Motor neuron (in vitro differentiated cells): ENCODE measurements around the gene G0S2. TPM values are rescaled to one million over a fixed set of nuclear protein-coding genes. Genes with fewer than 3 reads are reported as not detected.

Source experiments
- ATAC-seq, 8 experiments: fragments of 200-7000 bp; cut with Tn5 transposase; replicated peaks in 6 of 8; 2 replicates each; pipeline ENCODE4 v1.8.0; 2021; ENCODE audit warnings: mild to moderate bottlenecking in 8 of 8, moderate library complexity in 8 of 8
- H3K27ac ChIP-seq, 2 donors: fragments of 250-450 bp; sonication (Bioruptor Pico); 2 replicates each; pipeline ENCODE4 v1.9.0; 2021; ENCODE audit warnings: antibody characterized with exemption in 2 of 2, mild to moderate bottlenecking in 2 of 2, moderate library complexity in 1 of 2
- H3K4me1 ChIP-seq, 2 donors: fragments of 250-450 bp; sonication (Bioruptor Pico); replicated peaks in 1 of 2; 2 replicates each; pipeline ENCODE4 v1.6.1; 2021; ENCODE audit warnings: antibody characterized with exemption in 2 of 2, mild to moderate bottlenecking in 2 of 2, moderate library complexity in 1 of 2
- H3K4me3 ChIP-seq, 5 donors: fragments of 250-450 bp; sonication (Bioruptor Pico); 2 replicates each; pipeline ENCODE4 v1.9.0; 2021; ENCODE audit warnings: antibody characterized with exemption in 5 of 5, mild to moderate bottlenecking in 5 of 5, moderate library complexity in 4 of 5
- WGBS, 10 experiments: fragments of 450-650 bp; shearing (Covaris generic); methylation state at CpG; one replicate each; pipeline ENCODE4 v1.0.0; 2022; 5-methylcytosine and 5-hydroxymethylcytosine counted together
- in situ Hi-C, 9 experiments: fragments of 400-800 bp; cut with MboI; loops; one replicate each; pipeline ENCODE4 v1.15.0; 2021; ENCODE audit warnings: low sequenced_read_pairs in 9 of 9, low pct_unique_long_range_greater_than_20kb in 2 of 9; ENCODE audit not compliant: unreplicated experiment in 9 of 9
- total RNA-seq, 8 experiments: library from RNA; unstranded; fragments of 300-600 nt; gene quantifications; 2 replicates each; pipeline versions ENCODE4 v1.2.3 to v1.2.4, GENCODE V29; 2022

Gene G0S2, protein sequence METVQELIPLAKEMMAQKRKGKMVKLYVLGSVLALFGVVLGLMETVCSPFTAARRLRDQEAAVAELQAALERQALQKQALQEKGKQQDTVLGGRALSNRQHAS
- 100 to 1,000 TPM in 1 of 8 experiments, 10 to 100 TPM in 5, 1 to 10 TPM in 2; 4.1 to 865 (median 21.4) TPM for total RNA-seq

DNA sequence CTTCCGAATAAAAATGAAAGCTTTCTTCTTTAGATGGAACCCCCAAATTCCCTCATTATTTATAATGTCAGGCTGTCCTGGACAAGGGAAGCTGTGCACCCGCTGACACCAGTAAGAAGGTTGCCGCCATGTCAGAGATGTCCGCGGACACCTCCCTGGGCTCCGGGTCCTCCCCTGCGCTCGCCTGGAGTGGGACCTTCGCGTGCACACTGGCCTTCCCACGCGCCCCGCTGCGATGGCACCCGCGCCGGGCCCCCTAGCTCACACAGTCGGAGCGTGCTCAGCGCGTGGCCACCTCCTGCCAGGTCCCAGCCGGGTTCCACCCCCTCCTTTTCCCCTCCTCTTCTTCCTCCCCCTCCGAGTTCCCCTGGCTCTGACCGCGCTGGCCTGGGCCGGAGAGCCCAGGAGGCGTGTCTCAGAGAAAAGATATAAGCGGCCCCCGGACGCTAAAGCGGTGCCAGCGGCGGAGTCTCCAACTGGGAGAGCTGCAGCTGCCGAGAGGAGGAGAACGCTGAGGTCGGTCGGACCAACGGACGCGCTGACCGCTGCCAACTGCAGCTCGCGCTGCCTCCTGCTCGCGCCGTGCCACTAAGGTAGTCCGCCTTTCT, at the start of gene G0S2:
Gene G0S2, plus strand, starts transcription at position 456 of the 608 bp plus-strand sequence. CDS start 273 bp downstream, outside the sequence.
- ATAC-seq, result peak; percentile 74 to 94 (median 88)
- 0 to 14% (median 10%) methylated on average over 1 to 26 of the region's 47 CpGs; no CpG with 5 or more reads in 3 of the 10 experiments for WGBS, 10 experiments
- in situ Hi-C loops, result loop anchor here in 3 of 9 experiments (25.0 kb wide), 1 partner anchor 88 kb away; the partner anchor contains the start of gene CAMK1G (in 3 of the 3)
- Histone ChIP-seq H3K27ac (peak within 1 kb of the TSS; percentile 59 to 64), H3K4me1 (peaks cover 32 to 36% of the 10 kb centered on the region in 2 donors), H3K4me3 (peak within 1 kb of the TSS; percentile 26 to 53 (median 45))

- H3K27ac ChIP-seq, result peak overlapping the region in 1 of 2 donors; percentile 4
- in situ Hi-C loops, result no loop called here
- peaks cover 33 to 51% of the 10 kb centered on the region in 2 donors for H3K4me1 ChIP-seq
- 38 to 87% (median 69%) methylated on average over 2 to 10 of the region's 18 CpGs; no CpG with 5 or more reads in 2 of the 10 experiments for WGBS, 10 experiments
- peak in 1 of 8 experiments; percentile 8 for ATAC-seq
- no peak overlapping the region for H3K4me3 ChIP-seq
These were observed 49.4 kb upstream of the G0S2 start for GRCh38 chr1:209625791-209626285.

GRCh38 chr1:209626346-209627026, 48.7 kb upstream of the G0S2 start:
- in situ Hi-C loops, result no loop called here
- Histone ChIP-seq H3K4me3 (no peak overlapping the region), H3K4me1 (peaks cover 30 to 47% of the 10 kb centered on the region in 2 donors), H3K27ac (no peak overlapping the region)
- WGBS, 10 experiments, result 60 to 100% (median 71%) methylated on average over 1 to 3 of the region's 19 CpGs; no CpG with 5 or more reads in 5 of the 10 experiments
- ATAC-seq, result no peak

- Histone ChIP-seq H3K4me3 (no peak overlapping the region), H3K4me1 (peaks cover 30 to 44% of the 10 kb centered on the region in 2 donors), H3K27ac (no peak overlapping the region)
- 0 to 71% (median 39%) methylated on average over 1 to 8 of the region's 16 CpGs; no CpG with 5 or more reads in 5 of the 10 experiments for WGBS, 10 experiments
- in situ Hi-C loops, result no loop called here
- ATAC-seq, result peak in 2 of 8 experiments; percentile 58 to 85
These were observed 48.0 kb upstream of the G0S2 start for GRCh38 chr1:209627027-209627731.

- peaks cover 26 to 39% of the 10 kb centered on the region in 2 donors for H3K4me1 ChIP-seq
- peak in 7 of 8 experiments; percentile 78 to 97 (median 93) for ATAC-seq
- no peak overlapping the region for H3K4me3 ChIP-seq
- H3K27ac ChIP-seq, result no peak overlapping the region
- in situ Hi-C loops, result no loop called here
- WGBS, 10 experiments, result 22 to 74% (median 47%) methylated on average over 4 to 10 of the region's 16 CpGs; no CpG with 5 or more reads in 6 of the 10 experiments
These were observed 47.4 kb upstream of the G0S2 start for GRCh38 chr1:209627732-209628196.

GRCh38 chr1:209628618-209629299, 46.5 kb upstream of the G0S2 start:
- Histone ChIP-seq H3K4me3 (no peak overlapping the region), H3K4me1 (peaks cover 17 to 29% of the 10 kb centered on the region in 2 donors), H3K27ac (no peak overlapping the region)
- ATAC-seq, result no peak
- in situ Hi-C loops, result no loop called here
- WGBS, 10 experiments, result 54 to 100% (median 78%) methylated on average over 1 to 7 of the region's 7 CpGs

DNA sequence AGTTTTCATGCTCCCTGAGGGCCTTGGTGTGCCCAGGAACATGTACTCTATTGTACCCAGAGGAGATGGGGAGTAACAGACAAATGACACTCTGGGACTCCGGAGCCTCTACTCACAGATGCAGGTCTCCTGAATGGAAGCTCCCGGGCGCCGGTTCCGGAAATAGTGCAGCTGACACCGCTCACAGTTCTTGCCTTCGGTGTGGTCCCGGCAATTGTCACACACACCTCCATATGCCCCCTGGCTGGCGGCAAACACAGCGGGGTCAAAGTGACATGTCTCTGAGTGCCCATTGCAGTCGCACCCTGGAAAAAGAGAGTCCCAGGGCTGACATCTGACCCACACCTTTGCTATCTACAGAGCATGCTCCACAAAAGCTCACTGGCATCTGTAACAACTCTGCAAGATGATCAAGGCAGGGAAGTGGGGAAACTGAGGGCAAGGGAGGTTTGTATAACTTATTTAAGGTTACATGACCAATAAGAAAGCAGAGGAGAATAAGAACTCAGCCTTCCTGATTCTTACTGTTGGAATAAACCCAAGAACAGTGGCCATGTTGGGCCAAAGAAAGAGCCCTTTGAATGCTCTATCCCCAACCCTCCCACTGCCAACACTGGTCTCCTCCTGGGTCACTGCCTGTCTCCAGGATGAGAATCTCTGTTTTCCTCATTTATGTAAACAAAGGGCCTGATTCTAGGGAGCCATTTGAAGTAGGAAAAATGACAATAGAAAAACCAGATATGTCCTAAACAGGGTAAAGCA, 45.4 kb upstream of the G0S2 start:
- Histone ChIP-seq H3K4me1 (peaks cover 17 to 28% of the 10 kb centered on the region in 2 donors), H3K4me3 (no peak overlapping the region), H3K27ac (no peak overlapping the region)
- 95 to 100% (median 98%) methylated on average over 1 to 9 of the region's 11 CpGs; no CpG with 5 or more reads in 5 of the 10 experiments for WGBS, 10 experiments
- in situ Hi-C loops, result no loop called here
- ATAC-seq, result no peak

GRCh38 chr1:209630383-209631225, 44.6 kb upstream of the G0S2 start:
- in situ Hi-C loops, result no loop called here
- 64 to 100% (median 72%) methylated on average over 2 to 15 of the region's 17 CpGs; no CpG with 5 or more reads in 3 of the 10 experiments for WGBS, 10 experiments
- peak in 1 of 8 experiments; percentile 6 for ATAC-seq
- Histone ChIP-seq H3K27ac (no peak overlapping the region), H3K4me1 (peaks cover 12 to 21% of the 10 kb centered on the region in 2 donors), H3K4me3 (no peak overlapping the region)

- peak in 2 of 8 experiments; percentile 82 for ATAC-seq
- Histone ChIP-seq H3K4me1 (peaks cover 5 to 6% of the 10 kb centered on the region in 2 donors), H3K4me3 (no peak overlapping the region), H3K27ac (no peak overlapping the region)
- 20 to 100% (median 84%) methylated on average over 1 to 6 of the region's 6 CpGs for WGBS, 10 experiments
- in situ Hi-C loops, result no loop called here
These were observed 41.7 kb upstream of the G0S2 start for GRCh38 chr1:209633335-209633997.

DNA sequence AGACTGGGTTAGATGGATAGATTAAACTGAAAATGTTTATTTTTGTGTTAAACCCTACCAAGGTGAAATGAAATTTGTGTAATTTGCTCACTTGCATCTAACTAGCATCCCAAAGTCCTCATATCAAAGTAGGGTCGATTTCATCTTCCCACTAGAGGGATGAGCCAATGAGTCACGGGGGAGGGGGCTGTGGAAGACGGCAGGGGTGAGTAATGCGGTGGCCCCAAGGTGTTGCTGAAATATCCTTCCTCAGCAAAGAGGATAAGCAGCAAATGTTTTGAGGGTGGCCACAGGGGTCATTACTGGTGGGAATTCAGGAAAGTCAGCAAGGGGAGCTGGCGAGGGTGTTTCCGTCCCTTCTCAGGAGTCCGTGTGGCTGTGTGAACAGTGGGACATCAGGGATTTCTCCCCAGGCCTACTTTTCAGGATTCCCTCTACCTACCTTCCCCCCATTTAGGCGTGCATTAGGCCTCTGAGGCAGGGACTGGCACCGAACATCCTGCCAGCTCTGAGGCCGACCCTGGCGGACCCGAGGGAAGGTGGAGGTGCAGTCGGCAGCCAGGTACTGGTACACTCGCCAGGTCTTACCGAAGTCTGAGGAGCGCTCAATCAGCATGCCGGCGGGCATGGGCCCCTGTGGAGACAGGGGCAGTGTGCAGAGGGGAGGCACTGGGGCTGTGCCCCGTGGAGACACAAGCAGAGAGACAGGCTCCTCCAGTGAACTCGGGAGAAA, 41.0 kb upstream of the G0S2 start:
- peaks cover 5 to 6% of the 10 kb centered on the region in 2 donors for H3K4me1 ChIP-seq
- ATAC-seq, result no peak
- no peak overlapping the region for H3K27ac ChIP-seq
- WGBS, 10 experiments, result 48 to 100% (median 71%) methylated on average over 1 to 10 of the region's 20 CpGs
- in situ Hi-C loops, result no loop called here
- H3K4me3 ChIP-seq, result no peak overlapping the region
